ENCODE results near the gene BATF.

- TF ChIP-seq ZNF121 (tag by site-specific recombination; IDR thresholded peaks at IDR 0.05) (no peak), ZFP37 (tag by site-specific recombination; IDR thresholded peaks at IDR 0.05) (no peak), ZBTB1 (tag by site-specific recombination; IDR thresholded peaks at IDR 0.05) (no peak), TRIM28 (IDR thresholded peaks at IDR 0.05; ENCODE audit: borderline replicate concordance, low read length) (no peak), ZNF302 (tag by site-specific recombination; IDR thresholded peaks at IDR 0.05; ENCODE audit: low read depth) (no peak), REPIN1 (tag by site-specific recombination; IDR thresholded peaks at IDR 0.05; ENCODE audit: low read depth) (no peak), REST (tag by site-specific recombination; IDR thresholded peaks at IDR 0.05) (no peak)
- TF ChIP-seq, protein P1, sequence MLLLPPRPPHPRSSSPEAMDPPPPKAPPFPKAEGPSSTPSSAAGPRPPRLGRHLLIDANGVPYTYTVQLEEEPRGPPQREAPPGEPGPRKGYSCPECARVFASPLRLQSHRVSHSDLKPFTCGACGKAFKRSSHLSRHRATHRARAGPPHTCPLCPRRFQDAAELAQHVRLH (tag by site-specific recombination; IDR thresholded peaks at IDR 0.05), result no peak
- TF ChIP-seq, protein P2, sequence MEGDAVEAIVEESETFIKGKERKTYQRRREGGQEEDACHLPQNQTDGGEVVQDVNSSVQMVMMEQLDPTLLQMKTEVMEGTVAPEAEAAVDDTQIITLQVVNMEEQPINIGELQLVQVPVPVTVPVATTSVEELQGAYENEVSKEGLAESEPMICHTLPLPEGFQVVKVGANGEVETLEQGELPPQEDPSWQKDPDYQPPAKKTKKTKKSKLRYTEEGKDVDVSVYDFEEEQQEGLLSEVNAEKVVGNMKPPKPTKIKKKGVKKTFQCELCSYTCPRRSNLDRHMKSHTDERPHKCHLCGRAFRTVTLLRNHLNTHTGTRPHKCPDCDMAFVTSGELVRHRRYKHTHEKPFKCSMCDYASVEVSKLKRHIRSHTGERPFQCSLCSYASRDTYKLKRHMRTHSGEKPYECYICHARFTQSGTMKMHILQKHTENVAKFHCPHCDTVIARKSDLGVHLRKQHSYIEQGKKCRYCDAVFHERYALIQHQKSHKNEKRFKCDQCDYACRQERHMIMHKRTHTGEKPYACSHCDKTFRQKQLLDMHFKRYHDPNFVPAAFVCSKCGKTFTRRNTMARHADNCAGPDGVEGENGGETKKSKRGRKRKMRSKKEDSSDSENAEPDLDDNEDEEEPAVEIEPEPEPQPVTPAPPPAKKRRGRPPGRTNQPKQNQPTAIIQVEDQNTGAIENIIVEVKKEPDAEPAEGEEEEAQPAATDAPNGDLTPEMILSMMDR (tag by site-specific recombination; IDR thresholded peaks at IDR 0.05), result no peak
Observed at GRCh38 chr14:75495882-75496281, 26.4 kb upstream of the BATF start.
